GM19351 (cell line): ENCODE data around the gene TGFB1I1.
"Not testable (repeated sequence)": the region's sequence is repeated elsewhere in the genome, so short reads cannot be mapped to it uniquely, and the experiment has no call there.

Experiments
- ATAC-seq: cut with Tn5 transposase; IDR thresholded peaks from one replicate; pipeline ENCODE4 v1.9.1; 2021; ENCODE audit warnings: mild to moderate bottlenecking, moderate library complexity; ENCODE audit not compliant: unreplicated experiment

TGFB1I1 gene

GRCh38 chr16:31471875-31472708 is at the start of gene TGFB1I1:
Gene TGFB1I1, plus strand, starts transcription at chr16:31472152. Its CDS starts 37 bp downstream, at chr16:31472189.
- ATAC-seq = no peak

- no peak for ATAC-seq
These were observed 48.7 kb upstream of the TGFB1I1 start for GRCh38 chr16:31423241-31423640.

- ATAC-seq = no peak
These were observed 48.2 kb upstream of the TGFB1I1 start for GRCh38 chr16:31423801-31424200.

- ATAC-seq = no peak
These were observed 44.3 kb upstream of the TGFB1I1 start for GRCh38 chr16:31427441-31428278.

- no peak for ATAC-seq
These were observed 43.7 kb upstream of the TGFB1I1 start, which contains the start of gene COX6A2 for GRCh38 chr16:31428279-31428597. Gene COX6A2, minus strand, starts transcription at chr16:31428360. Its CDS starts 35 bp downstream, at chr16:31428325.

GRCh38 chr16:31428638-31429247 is 43.2 kb upstream of the TGFB1I1 start:
- no peak for ATAC-seq

- ATAC-seq = no peak
These were observed 42.6 kb upstream of the TGFB1I1 start for GRCh38 chr16:31429314-31429713.

GRCh38 chr16:31429796-31430195 is 42.2 kb upstream of the TGFB1I1 start:
- no peak for ATAC-seq

- ATAC-seq = no peak
These were observed 41.4 kb upstream of the TGFB1I1 start for GRCh38 chr16:31430380-31431052.

GRCh38 chr16:31435341-31436220 is 36.4 kb upstream of the TGFB1I1 start:
- ATAC-seq = no peak

GRCh38 chr16:31436221-31437045 is 35.5 kb upstream of the TGFB1I1 start:
- no peak for ATAC-seq

- no peak for ATAC-seq
These were observed 33.5 kb upstream of the TGFB1I1 start for GRCh38 chr16:31438414-31438813.

- not testable (repeated sequence) for ATAC-seq
These were observed 32.9 kb upstream of the TGFB1I1 start for GRCh38 chr16:31439023-31439422.

GRCh38 chr16:31439519-31439918 is 32.4 kb upstream of the TGFB1I1 start:
- no peak for ATAC-seq

- ATAC-seq = no peak
These were observed 31.3 kb upstream of the TGFB1I1 start for GRCh38 chr16:31440516-31441184.

GRCh38 chr16:31441956-31442355 is 30.0 kb upstream of the TGFB1I1 start:
- no peak for ATAC-seq

GRCh38 chr16:31445931-31446330 is 26.0 kb upstream of the TGFB1I1 start:
- not testable (repeated sequence) for ATAC-seq

- ATAC-seq = no peak
These were observed 20.8 kb upstream of the TGFB1I1 start for GRCh38 chr16:31451201-31451600.
